H7 (cell line): Measurements from ENCODE around the gene CCL15. TPM values are rescaled to one million over a fixed set of nuclear protein-coding genes. Genes with fewer than 3 reads are reported as not detected.

Source experiments
- total RNA-seq: library from RNA; depleted of rRNA; stranded (reverse); fragments of >200 nt; shearing (Covaris generic); gene quantifications from 2 replicates; pipeline ENCODE4 v1.2.3, GENCODE V29; 2014; rRNA removed

The CCL15 gene
- total RNA-seq, 1 experiment from 2014 or later = not detected

Other genes with a start within 250 kb of the CCL15 start
- gene GAS2L2, start 248.3 kb downstream of the CCL15 start, total RNA-seq = 0.10 TPM in 1 of 2 replicates, not detected in the other
- not detected in 2 replicates for gene C17orf50, start 240.7 kb downstream of the CCL15 start, total RNA-seq
- not detected in 2 replicates for gene MMP28, start 205.9 kb downstream of the CCL15 start, total RNA-seq
- gene TAF15, start 192.1 kb downstream of the CCL15 start, total RNA-seq = 20.2 and 32.0 TPM in 2 replicates
- gene HEATR9, start 132.7 kb downstream of the CCL15 start, total RNA-seq = not detected in 2 replicates
- not detected in 2 replicates for gene CCL5, start 121.2 kb downstream of the CCL15 start, total RNA-seq
- 7.0 and 11.9 TPM in 2 replicates for gene RDM1, start 70.8 kb downstream of the CCL15 start, total RNA-seq
- not detected in 2 replicates for gene LYZL6, start 57.8 kb downstream of the CCL15 start, total RNA-seq
- not detected in 2 replicates for gene CCL16, start 20.1 kb downstream of the CCL15 start, total RNA-seq
- gene CCL14, start 14.8 kb downstream of the CCL15 start, total RNA-seq = not detected in 2 replicates
- not detected in 2 replicates for gene CCL23, start 16.4 kb upstream of the CCL15 start, total RNA-seq
- not detected in 2 replicates for gene CCL18, start 62.7 kb upstream of the CCL15 start, total RNA-seq
- gene CCL3, start 88.6 kb upstream of the CCL15 start, total RNA-seq = not detected in 2 replicates
- gene CCL4, start 102.3 kb upstream of the CCL15 start, total RNA-seq = not detected in 2 replicates
- gene TBC1D3B, start 175.1 kb upstream of the CCL15 start, total RNA-seq = 1.1 TPM in 1 of 2 replicates, not detected in the other
- gene CCL3L1, start 195.2 kb upstream of the CCL15 start, total RNA-seq = not detected in 2 replicates
- not detected in 2 replicates for gene CCL4L2, start 209.5 kb upstream of the CCL15 start, total RNA-seq